Heart left ventricle (tissue), 16 donors: Measurements from ENCODE around the gene ZFAND4. TPM values are rescaled to one million over a fixed set of nuclear protein-coding genes. Genes with fewer than 3 reads are reported as not detected.

Experiments
- ATAC-seq, 4 donors: fragments of 200-7000 bp; cut with Tn5 transposase; one replicate each; pipeline ENCODE4 v1.9.1; 2020 to 2022; ENCODE audit warnings: moderate library complexity in 4 of 4, mild to moderate bottlenecking in 3 of 4, moderate number of reproducible peaks in 1 of 4
- DNase-seq, 5 donors: peaks; one replicate each; pipeline ENCODE4 v3.0.0-alpha.2; 2020
- H3K27ac ChIP-seq, 12 donors: fragments of 200-600 bp; sonication (generic) in 4 of 12; one replicate each; pipeline versions ENCODE4 v1.5.0 to v1.8.0; 2016 to 2022; ENCODE audit warnings: mild to moderate bottlenecking in 2 of 12
- H3K27me3 ChIP-seq, 9 donors: fragments of 200-600 bp; sonication (generic) in 2 of 9; one replicate each; pipeline versions ENCODE4 v1.5.1 to v1.8.0; 2016 to 2022; ENCODE audit warnings: mild to moderate bottlenecking in 3 of 9
- H3K36me3 ChIP-seq, 9 donors: fragments of 200-600 bp; sonication (generic) in 2 of 9; one replicate each; pipeline versions ENCODE4 v1.5.0 to v1.8.0; 2018 to 2022; ENCODE audit warnings: mild to moderate bottlenecking in 2 of 9
- H3K4me1 ChIP-seq, 12 donors: fragments of 200-600 bp; sonication (generic) in 4 of 12; one replicate each; pipeline versions ENCODE4 v1.5.0 to v1.8.0; 2016 to 2022; ENCODE audit warnings: mild to moderate bottlenecking in 3 of 12
- H3K4me3 ChIP-seq, 12 donors: fragments of 200-600 bp; sonication (generic) in 4 of 12; one replicate each; pipeline versions ENCODE4 v1.5.0 to v1.8.0; 2017 to 2022; ENCODE audit warnings: mild to moderate bottlenecking in 9 of 12, moderate library complexity in 4 of 12
- H3K9me3 ChIP-seq, 12 donors: fragments of 200-600 bp; sonication (generic) in 4 of 12; one replicate each; pipeline versions ENCODE4 v1.5.0 to v1.8.0; 2016 to 2022; ENCODE audit warnings: mild to moderate bottlenecking in 1 of 12
- POLR2A ChIP-seq, 2 donors: fragments of 450-650 bp; IDR thresholded peaks; one replicate each; pipeline ENCODE4 v1.6.1; 2017; ENCODE audit warnings: antibody characterized with exemption in 2 of 2, mild to moderate bottlenecking in 2 of 2, moderate library complexity in 2 of 2
- WGBS, 4 donors: extraction: QIAGEN DNeasy Blood & Tissue Kit in 2 of 4; methylation state at CpG; one replicate each; pipeline versions ENCODE4 v1.1.5 to v1.1.7; 2013 to 2018; 5-methylcytosine and 5-hydroxymethylcytosine counted together
- intact Hi-C, 10 donors: fragments of 100-400 bp; cut with DNase I; formaldehyde crosslinking; loops; one replicate each; pipeline versions ENCODE4 v1.11.1 to v1.14.2; 2022
- polyA plus RNA-seq, 2 donors: library from polyadenylated mRNA; stranded (reverse); fragments of 200-250 nt; gene quantifications; one replicate each; pipeline ENCODE4 v1.2.3, GENCODE V29; 2013
- total RNA-seq, 9 donors: library from RNA; depleted of rRNA in 2 of 9; stranded (reverse); fragments of >200 nt in 2 of 9; fragmentation: NEBNext Ultra II Directional in 3 of 9; extraction: Animal tissue kit (Norgen Biotek cat#: 25700) in 3 of 9; gene quantifications; one replicate each; pipeline versions ENCODE4 v1.1.0 to v1.2.4, GENCODE V29; 2016 to 2023
- TF ChIP-seq, protein P1 (sequence below), 12 donors: fragments of 200-600 bp; sonication (generic) in 4 of 12; IDR thresholded peaks; one replicate each; pipeline versions ENCODE4 v1.5.0 to v1.8.0; 2018 to 2022; ENCODE audit warnings: antibody characterized with exemption in 12 of 12, mild to moderate bottlenecking in 5 of 12
- donor health status: ischemic (EF 13 %, LVEDD 7.1; RV severe dilation, severe dysfunction).
- donor health status: healthy with polysubstance abuse.
- donor health status: DM: no; HTN: yes; CAD: no.
- donor health status: DM: no; HTN: no; CAD: no.
- donor health status: ischemic (EF 25% LVEDD 6.9; RV normal size, moderate dysfunction).
- donor health status: ischemic (EF 25% LVEDD 5.7; RV mildly dilated, moderate dysfunction).
- donor health status: healthy.
- donor health status: DM: yes; HTN: yes; CAD: no.
- donor health status: ischemic (EF 35%, LVEDD 5.7; RV mildly dilated, moderate dysfunction).
- donor health status: nonischemic (EF 11% LVEDD 7.7; RV severe dilation, severe dysfunction).
- donor health status: DM: yes; HTN: yes; CAD: no.
- donor health status: PGD.
- donor health status: ischemic (EF 29% LVEDD 5.4; RV normal size, mild dysfunction).
- donor health status: nonischemic (EF 23%, LVEDD 6.1; RV moderate dilation, normal function).

Gene ZFAND4
- total and polyA plus RNA-seq, 11 donors: 3.4 to 15.5 (median 10.4) TPM

DNA sequence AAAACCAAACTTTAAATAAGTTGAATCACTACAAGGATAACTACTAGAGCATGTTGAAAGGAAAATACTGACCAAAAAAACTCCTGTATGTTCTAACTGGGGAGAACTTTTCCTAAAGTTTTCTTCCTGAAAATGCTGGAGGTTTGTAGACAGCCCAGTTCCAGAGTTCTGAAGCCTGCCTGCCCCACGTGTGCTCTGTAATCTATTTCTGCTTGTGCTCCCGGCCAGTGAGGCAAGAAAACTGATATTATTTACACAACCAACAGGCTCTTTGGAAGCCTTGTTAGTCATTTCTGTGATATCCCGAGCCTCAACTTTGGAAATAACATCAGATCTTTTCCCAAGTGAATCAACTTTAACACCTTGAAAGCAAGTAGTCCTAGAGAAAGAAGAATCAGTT, 46.7 kb downstream of the ZFAND4 start:
- Histone ChIP-seq H3K27me3 (no peaks in the 10 kb centered on the region), H3K27ac (peak overlapping the region in 11 of 12 donors; percentile 29 to 86 (median 73)), H3K36me3 (peaks cover 0 to 24% (median 4%) of the 10 kb centered on the region in 9 donors), H3K9me3 (no peaks in the 10 kb centered on the region), H3K4me3 (no peak overlapping the region), H3K4me1 (peaks cover 0 to 32% (median 11%) of the 10 kb centered on the region in 12 donors)
- 38 to 54% (median 51%) methylated on average over 3 of the region's 3 CpGs for WGBS, 4 donors
- no peak for TF ChIP-seq POLR2A (IDR thresholded peaks at IDR 0.05)
- TF ChIP-seq, protein P1, sequence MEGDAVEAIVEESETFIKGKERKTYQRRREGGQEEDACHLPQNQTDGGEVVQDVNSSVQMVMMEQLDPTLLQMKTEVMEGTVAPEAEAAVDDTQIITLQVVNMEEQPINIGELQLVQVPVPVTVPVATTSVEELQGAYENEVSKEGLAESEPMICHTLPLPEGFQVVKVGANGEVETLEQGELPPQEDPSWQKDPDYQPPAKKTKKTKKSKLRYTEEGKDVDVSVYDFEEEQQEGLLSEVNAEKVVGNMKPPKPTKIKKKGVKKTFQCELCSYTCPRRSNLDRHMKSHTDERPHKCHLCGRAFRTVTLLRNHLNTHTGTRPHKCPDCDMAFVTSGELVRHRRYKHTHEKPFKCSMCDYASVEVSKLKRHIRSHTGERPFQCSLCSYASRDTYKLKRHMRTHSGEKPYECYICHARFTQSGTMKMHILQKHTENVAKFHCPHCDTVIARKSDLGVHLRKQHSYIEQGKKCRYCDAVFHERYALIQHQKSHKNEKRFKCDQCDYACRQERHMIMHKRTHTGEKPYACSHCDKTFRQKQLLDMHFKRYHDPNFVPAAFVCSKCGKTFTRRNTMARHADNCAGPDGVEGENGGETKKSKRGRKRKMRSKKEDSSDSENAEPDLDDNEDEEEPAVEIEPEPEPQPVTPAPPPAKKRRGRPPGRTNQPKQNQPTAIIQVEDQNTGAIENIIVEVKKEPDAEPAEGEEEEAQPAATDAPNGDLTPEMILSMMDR (IDR thresholded peaks at IDR 0.05): no peak
- DNase-seq (no peak), ATAC-seq (peak; percentile 44 to 70 (median 63))
- intact Hi-C loops: loop anchor here in 1 of 10 donors (2.0 kb wide), 1 partner anchor 47 kb away; the partner anchor contains the start of gene ZFAND4

DNA sequence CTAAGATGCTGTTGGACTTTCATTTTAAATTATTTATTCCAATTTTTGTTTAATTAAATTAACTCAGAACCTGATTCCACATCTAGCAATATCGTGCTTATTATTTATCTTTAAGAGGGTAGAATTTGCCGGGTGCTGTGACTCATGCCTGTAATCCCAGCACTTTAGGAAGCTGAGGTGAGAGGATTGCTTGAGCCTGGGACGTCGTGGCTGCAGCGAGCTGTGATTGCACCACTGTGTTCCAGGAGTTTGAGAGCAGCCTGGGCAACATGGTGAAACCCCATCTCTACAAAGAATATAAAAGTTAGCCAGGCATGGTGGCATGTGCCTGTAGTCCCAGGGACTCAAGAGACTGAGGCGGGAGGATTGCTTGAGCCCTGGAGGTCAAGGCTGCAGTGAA, 47.8 kb downstream of the ZFAND4 start:
- TF ChIP-seq, protein P1 (IDR thresholded peaks at IDR 0.05): no peak
- TF ChIP-seq POLR2A (IDR thresholded peaks at IDR 0.05): no peak
- H3K36me3 ChIP-seq: peaks cover 0 to 24% (median 4%) of the 10 kb centered on the region in 9 donors
- H3K4me3 ChIP-seq: no peak overlapping the region
- intact Hi-C loops: no loop called here
- peak in 1 of 5 donors; percentile 45 for DNase-seq
- peaks cover 0 to 32% (median 11%) of the 10 kb centered on the region in 12 donors for H3K4me1 ChIP-seq
- WGBS, 4 donors: 68 to 77% (median 71%) methylated on average over 6 of the region's 6 CpGs
- peak in 2 of 4 donors; percentile 46 to 47 for ATAC-seq
- no peak overlapping the region for H3K27ac ChIP-seq
- H3K9me3 ChIP-seq: no peaks in the 10 kb centered on the region
- H3K27me3 ChIP-seq: no peaks in the 10 kb centered on the region

DNA sequence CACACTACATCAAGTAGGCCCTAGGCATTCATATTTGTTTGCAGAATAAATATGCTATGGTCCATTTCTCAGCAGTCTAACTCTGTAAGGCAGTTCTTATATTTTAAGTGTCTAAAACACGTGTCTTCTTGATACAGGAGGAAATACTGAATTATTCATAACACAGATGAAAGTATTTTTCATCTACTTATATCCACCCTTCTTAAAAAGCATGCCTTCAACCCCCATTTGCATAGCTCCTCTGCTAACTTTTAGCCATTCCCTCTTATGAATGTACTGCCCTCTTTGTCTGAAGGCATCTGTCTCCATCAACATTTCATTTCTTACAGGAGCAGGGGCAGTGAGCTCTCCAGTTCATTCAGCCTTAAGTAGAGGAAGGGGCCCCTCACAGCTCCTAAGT, 57.7 kb downstream of the ZFAND4 start:
- H3K27me3 ChIP-seq: no peaks in the 10 kb centered on the region
- TF ChIP-seq, protein P1 (IDR thresholded peaks at IDR 0.05): no peak
- no peak for TF ChIP-seq POLR2A (IDR thresholded peaks at IDR 0.05)
- H3K4me3 ChIP-seq: no peak overlapping the region
- peaks cover 0 to 67% (median 25%) of the 10 kb centered on the region in 9 donors for H3K36me3 ChIP-seq
- no peak overlapping the region for H3K27ac ChIP-seq
- ATAC-seq: no peak
- WGBS, 4 donors: 88 to 100% (median 94%) methylated on average over 1 of the region's 1 CpG
- H3K9me3 ChIP-seq: peaks cover 0 to 5% (median 0%) of the 10 kb centered on the region in 12 donors
- DNase-seq: no peak
- no peaks in the 10 kb centered on the region for H3K4me1 ChIP-seq
- intact Hi-C loops: no loop called here

DNA sequence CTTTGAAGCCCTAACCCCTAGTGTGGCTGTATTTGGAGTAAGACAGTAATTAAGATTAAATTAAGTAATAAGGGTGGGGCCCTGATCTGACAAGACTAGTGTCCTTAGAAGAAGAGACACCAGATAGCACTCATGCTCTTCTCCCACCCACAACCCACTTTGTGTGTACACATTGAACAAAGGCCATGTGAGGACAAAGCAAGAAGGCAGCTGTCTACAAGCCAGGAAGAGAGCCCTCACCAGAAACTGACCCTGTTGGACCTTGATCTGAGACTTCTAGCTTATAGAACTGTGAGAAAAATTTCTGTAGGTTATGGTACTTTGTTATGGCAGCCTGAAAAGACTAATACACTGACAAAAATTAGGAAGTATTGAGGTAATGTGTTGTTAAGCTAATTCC, 59.8 kb downstream of the ZFAND4 start:
- Histone ChIP-seq H3K4me1 (no peaks in the 10 kb centered on the region), H3K27me3 (no peaks in the 10 kb centered on the region), H3K4me3 (no peak overlapping the region), H3K9me3 (peaks cover 0 to 5% (median 0%) of the 10 kb centered on the region in 12 donors), H3K27ac (no peak overlapping the region), H3K36me3 (peaks cover 0 to 69% (median 25%) of the 10 kb centered on the region in 9 donors)
- DNase-seq (no peak), ATAC-seq (no peak)
- TF ChIP-seq POLR2A (IDR thresholded peaks at IDR 0.05): no peak
- TF ChIP-seq, protein P1 (IDR thresholded peaks at IDR 0.05): no peak
- intact Hi-C loops: no loop called here
